ENCODE results near the gene CNIH4. TPM values are rescaled to one million over a fixed set of nuclear protein-coding genes. Genes with fewer than 3 reads are reported as not detected.

The CNIH4 gene
- total RNA-seq, 1 donor = 36.2 TPM

DNA sequence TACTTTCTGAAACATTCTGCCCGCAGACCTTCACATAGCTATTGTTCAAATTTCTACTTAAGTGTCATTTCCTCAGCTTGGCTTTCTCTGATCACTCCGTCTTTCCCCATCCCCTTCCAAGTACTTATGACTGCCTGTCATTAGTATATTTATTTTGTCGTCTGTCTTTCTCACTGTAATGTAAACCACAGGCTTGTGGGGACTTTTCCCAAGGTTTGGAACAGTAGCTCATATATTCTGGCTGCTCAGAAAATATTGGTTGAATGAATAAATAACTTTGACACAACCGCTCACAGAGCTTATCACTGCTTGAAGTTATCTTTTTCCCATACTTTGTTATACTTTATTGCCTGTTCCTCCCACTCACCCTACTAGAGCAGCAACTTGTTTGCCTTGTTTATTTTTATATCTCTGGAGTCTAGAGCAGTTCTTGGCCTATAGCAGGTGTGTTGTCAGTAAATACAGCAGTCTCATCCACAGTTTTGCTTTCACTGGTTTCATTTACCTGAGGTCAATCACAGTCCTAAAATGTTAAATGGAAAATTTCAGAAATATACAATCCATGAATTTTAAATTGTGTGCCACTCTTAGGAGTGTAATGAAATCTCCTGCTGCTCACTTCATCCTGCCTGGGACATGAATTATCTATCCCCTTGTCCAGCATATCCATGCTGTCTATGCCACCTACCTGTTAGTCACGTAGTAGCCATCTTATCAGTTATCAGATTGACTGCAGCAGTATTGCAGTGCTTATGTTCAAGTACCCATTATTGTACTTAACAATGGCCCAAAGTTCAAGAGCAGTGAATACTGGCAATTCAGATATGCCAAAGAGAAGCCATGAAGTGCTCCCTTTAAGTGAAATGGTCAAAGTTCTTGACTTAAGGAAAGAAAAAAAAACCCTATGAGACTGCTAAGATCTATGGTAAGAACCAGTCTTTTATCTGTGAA is 2.4 kb upstream of the CNIH4 start:
- Histone ChIP-seq H3K27me3 (ENCODE audit: insufficient read depth, low read length) (no peaks in the 10 kb centered on the region), H3K9me3 (ENCODE audit: low read depth, low read length) (no peaks in the 10 kb centered on the region), H3K4me1 (ENCODE audit: insufficient read depth, low read length) (peaks cover 11% of the 10 kb centered on the region), H3K79me2 (ENCODE audit: insufficient read depth, low read length) (peaks cover 22% of the 10 kb centered on the region), H4K20me1 (ENCODE audit: insufficient read depth, low read length) (peaks cover 8% of the 10 kb centered on the region), H3K36me3 (ENCODE audit: insufficient read depth, low read length) (no peaks in the 10 kb centered on the region), H2AFZ (ENCODE audit: low read length) (peak overlapping the region; percentile 5), H3K27ac (ENCODE audit: low read depth, low read length) (no peak overlapping the region), H3K4me3 (ENCODE audit: insufficient read depth, low read length) (no peak overlapping the region), H3K4me2 (ENCODE audit: insufficient read depth, low read length) (no peak overlapping the region)
- TF ChIP-seq, protein P1, sequence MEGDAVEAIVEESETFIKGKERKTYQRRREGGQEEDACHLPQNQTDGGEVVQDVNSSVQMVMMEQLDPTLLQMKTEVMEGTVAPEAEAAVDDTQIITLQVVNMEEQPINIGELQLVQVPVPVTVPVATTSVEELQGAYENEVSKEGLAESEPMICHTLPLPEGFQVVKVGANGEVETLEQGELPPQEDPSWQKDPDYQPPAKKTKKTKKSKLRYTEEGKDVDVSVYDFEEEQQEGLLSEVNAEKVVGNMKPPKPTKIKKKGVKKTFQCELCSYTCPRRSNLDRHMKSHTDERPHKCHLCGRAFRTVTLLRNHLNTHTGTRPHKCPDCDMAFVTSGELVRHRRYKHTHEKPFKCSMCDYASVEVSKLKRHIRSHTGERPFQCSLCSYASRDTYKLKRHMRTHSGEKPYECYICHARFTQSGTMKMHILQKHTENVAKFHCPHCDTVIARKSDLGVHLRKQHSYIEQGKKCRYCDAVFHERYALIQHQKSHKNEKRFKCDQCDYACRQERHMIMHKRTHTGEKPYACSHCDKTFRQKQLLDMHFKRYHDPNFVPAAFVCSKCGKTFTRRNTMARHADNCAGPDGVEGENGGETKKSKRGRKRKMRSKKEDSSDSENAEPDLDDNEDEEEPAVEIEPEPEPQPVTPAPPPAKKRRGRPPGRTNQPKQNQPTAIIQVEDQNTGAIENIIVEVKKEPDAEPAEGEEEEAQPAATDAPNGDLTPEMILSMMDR (IDR thresholded peaks at IDR 0.05; ENCODE audit: extremely low read depth, low read depth, low read length) = no peak
- DNase-seq (ENCODE audit: insufficient read length, low spot score, missing footprints) = no peak

DNA sequence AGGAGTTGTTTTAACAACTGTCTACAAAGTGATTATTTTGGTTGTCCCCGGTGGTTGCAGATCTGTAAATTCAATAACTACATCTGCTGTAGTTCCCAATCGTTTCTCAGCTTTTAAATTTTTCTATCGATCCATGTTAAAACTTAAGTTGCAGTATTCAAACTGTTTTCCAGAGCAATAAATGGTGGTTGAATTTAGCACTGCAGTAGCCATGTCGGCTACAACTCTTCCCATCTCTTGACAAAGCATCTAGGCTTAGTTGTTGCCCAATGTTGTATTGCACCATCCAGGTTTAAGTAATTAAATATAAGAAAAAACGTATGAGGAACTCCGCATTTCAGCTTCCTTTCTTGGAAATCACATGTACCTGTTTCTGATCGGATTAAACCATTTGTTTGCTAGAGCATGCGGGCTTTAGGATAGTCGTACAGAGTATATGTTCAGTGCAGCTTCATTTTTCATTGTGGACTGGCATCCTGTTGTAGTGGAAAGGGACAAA is 996 bp downstream of the CNIH4 start:
- peaks cover 11% of the 10 kb centered on the region for H3K4me1 ChIP-seq (ENCODE audit: insufficient read depth, low read length)
- TF ChIP-seq, protein P1 (IDR thresholded peaks at IDR 0.05; ENCODE audit: extremely low read depth, low read depth, low read length) = no peak
- H3K4me2 ChIP-seq (ENCODE audit: insufficient read depth, low read length) = peak overlapping the region; percentile 89
- H3K79me2 ChIP-seq (ENCODE audit: insufficient read depth, low read length) = peaks cover 52% of the 10 kb centered on the region
- H2AFZ ChIP-seq (ENCODE audit: low read length) = peak overlapping the region; percentile 98
- H3K36me3 ChIP-seq (ENCODE audit: insufficient read depth, low read length) = no peaks in the 10 kb centered on the region
- peak overlapping the region; percentile 60 for H3K27ac ChIP-seq (ENCODE audit: low read depth, low read length)
- DNase-seq (ENCODE audit: insufficient read length, low spot score, missing footprints) = peak; percentile 91
- H3K9me3 ChIP-seq (ENCODE audit: low read depth, low read length) = no peaks in the 10 kb centered on the region
- H3K4me3 ChIP-seq (ENCODE audit: insufficient read depth, low read length) = peak overlapping the region; percentile 97
- H4K20me1 ChIP-seq (ENCODE audit: insufficient read depth, low read length) = peaks cover 12% of the 10 kb centered on the region
- H3K27me3 ChIP-seq (ENCODE audit: insufficient read depth, low read length) = no peaks in the 10 kb centered on the region

DNA sequence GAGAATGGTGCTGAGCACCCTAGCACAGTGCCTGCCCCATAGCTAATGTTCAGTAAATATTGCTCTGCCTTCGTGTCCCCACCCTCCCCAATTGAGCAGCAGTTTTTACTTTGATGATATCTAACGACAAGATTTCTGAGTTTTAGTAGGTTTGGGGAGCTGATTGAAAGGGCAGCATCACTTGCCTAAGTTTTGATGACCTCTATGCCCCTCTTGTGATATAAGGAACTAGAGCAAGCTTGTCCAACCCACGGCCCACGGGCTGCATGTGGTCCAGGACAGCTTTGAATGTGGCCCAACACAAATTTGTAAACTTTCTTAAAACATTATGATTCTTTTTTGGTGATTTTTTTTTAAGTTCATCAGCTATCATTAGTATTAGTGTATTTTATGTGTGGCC is 1.6 kb downstream of the CNIH4 start:
- no peaks in the 10 kb centered on the region for H3K9me3 ChIP-seq (ENCODE audit: low read depth, low read length)
- H3K27ac ChIP-seq (ENCODE audit: low read depth, low read length) = peak overlapping the region; percentile 60
- peaks cover 12% of the 10 kb centered on the region for H4K20me1 ChIP-seq (ENCODE audit: insufficient read depth, low read length)
- DNase-seq (ENCODE audit: insufficient read length, low spot score, missing footprints) = no peak
- H3K36me3 ChIP-seq (ENCODE audit: insufficient read depth, low read length) = no peaks in the 10 kb centered on the region
- peak overlapping the region; percentile 97 for H3K4me3 ChIP-seq (ENCODE audit: insufficient read depth, low read length)
- no peaks in the 10 kb centered on the region for H3K27me3 ChIP-seq (ENCODE audit: insufficient read depth, low read length)
- peak overlapping the region; percentile 89 for H3K4me2 ChIP-seq (ENCODE audit: insufficient read depth, low read length)
- H2AFZ ChIP-seq (ENCODE audit: low read length) = no peak overlapping the region
- TF ChIP-seq, protein P1 (IDR thresholded peaks at IDR 0.05; ENCODE audit: extremely low read depth, low read depth, low read length) = no peak
- H3K4me1 ChIP-seq (ENCODE audit: insufficient read depth, low read length) = peaks cover 11% of the 10 kb centered on the region
- H3K79me2 ChIP-seq (ENCODE audit: insufficient read depth, low read length) = peaks cover 57% of the 10 kb centered on the region

DNA sequence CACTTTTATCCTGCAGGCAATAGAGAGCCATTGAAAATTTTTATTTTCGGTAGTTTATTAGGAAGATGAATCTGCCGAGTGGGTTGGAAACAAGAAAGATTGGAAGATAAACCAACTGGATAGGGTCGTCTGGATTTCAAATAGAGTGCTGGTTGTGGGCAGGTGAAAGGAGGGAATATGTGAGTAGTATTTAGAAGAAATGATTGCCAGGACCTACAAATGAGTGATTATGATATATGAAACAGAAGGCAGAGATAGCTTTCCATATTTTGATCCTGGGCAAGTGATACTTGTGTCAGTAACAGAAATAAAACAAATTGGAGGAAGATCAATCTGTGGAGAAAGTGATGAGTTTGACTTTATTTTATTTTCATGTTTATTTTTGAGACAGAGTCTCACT is 2.5 kb downstream of the CNIH4 start:
- Histone ChIP-seq H3K9me3 (ENCODE audit: low read depth, low read length) (no peaks in the 10 kb centered on the region), H3K79me2 (ENCODE audit: insufficient read depth, low read length) (peaks cover 67% of the 10 kb centered on the region), H2AFZ (ENCODE audit: low read length) (no peak overlapping the region), H3K4me1 (ENCODE audit: insufficient read depth, low read length) (peaks cover 11% of the 10 kb centered on the region), H3K4me3 (ENCODE audit: insufficient read depth, low read length) (no peak overlapping the region), H4K20me1 (ENCODE audit: insufficient read depth, low read length) (peaks cover 15% of the 10 kb centered on the region), H3K4me2 (ENCODE audit: insufficient read depth, low read length) (no peak overlapping the region), H3K27ac (ENCODE audit: low read depth, low read length) (no peak overlapping the region), H3K27me3 (ENCODE audit: insufficient read depth, low read length) (no peaks in the 10 kb centered on the region), H3K36me3 (ENCODE audit: insufficient read depth, low read length) (peaks cover 4% of the 10 kb centered on the region)
- no peak for DNase-seq (ENCODE audit: insufficient read length, low spot score, missing footprints)
- TF ChIP-seq, protein P1 (IDR thresholded peaks at IDR 0.05; ENCODE audit: extremely low read depth, low read depth, low read length) = no peak
